D721Med (cell line): ENCODE data around the gene GRID2.
"Not testable (repeated sequence)": the region's sequence is repeated elsewhere in the genome, so short reads cannot be mapped to it uniquely, and the experiment has no call there.

Experiments used
- DNase-seq: peaks from one replicate; pipeline ENCODE4 v3.0.0; 2011; ENCODE audit warnings: low spot score; ENCODE audit not compliant: insufficient read length
- FAIRE-seq: peaks from 2 replicates; lab custom pipeline; 2011; peaks lifted over from hg19 to GRCh38; lab: Jason Lieb, UNC
- TF ChIP-seq, protein P1 (sequence below): IDR thresholded peaks from 2 replicates; pipeline ENCODE4 v1.5.1; 2012; ENCODE audit warnings: mild to moderate bottlenecking, control low read depth; ENCODE audit not compliant: insufficient read depth; ENCODE audit errors: missing control alignments

The GRID2 gene

DNA sequence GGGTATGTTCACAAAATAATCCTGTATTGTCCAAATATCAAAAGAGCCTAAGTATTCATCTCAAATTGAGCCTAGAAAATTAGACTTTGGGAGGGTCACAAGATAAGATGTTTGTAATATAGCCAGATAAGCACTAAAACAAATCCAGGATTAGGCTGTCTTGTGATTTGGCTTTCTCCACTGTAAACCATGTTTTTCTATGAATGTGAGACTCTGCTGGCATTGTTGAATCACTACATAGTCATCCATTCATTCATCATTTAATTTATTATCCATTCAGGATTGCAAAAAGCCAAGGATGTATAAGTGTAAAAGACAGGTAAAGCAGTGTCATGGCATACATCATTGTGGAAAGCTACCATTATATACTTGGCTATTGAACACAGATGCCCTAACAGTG is 148.0 kb downstream of the GRID2 start:
- TF ChIP-seq, protein P1, sequence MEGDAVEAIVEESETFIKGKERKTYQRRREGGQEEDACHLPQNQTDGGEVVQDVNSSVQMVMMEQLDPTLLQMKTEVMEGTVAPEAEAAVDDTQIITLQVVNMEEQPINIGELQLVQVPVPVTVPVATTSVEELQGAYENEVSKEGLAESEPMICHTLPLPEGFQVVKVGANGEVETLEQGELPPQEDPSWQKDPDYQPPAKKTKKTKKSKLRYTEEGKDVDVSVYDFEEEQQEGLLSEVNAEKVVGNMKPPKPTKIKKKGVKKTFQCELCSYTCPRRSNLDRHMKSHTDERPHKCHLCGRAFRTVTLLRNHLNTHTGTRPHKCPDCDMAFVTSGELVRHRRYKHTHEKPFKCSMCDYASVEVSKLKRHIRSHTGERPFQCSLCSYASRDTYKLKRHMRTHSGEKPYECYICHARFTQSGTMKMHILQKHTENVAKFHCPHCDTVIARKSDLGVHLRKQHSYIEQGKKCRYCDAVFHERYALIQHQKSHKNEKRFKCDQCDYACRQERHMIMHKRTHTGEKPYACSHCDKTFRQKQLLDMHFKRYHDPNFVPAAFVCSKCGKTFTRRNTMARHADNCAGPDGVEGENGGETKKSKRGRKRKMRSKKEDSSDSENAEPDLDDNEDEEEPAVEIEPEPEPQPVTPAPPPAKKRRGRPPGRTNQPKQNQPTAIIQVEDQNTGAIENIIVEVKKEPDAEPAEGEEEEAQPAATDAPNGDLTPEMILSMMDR: no peak
- FAIRE-seq (no peak), DNase-seq (no peak)

DNA sequence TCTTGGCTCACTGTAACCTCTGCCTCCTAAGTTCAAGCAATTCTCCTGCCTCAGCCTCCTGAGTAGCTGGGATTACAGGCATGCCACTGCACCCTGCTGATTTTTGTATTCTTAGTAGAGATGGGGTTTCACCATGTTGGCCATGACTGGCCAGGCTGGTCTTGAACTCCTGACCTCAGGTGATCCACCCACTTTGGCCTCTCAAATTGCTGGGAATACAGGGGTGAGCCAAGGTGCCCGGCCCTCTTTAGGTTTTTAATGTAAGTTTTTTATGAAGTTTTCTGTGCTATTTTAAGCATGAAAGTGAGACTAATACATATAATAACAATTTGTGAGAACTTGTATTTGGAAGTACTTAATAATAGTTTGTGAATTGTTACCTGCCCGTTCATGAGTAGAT is 148.6 kb downstream of the GRID2 start:
- DNase-seq, FAIRE-seq: not testable (repeated sequence)

DNA sequence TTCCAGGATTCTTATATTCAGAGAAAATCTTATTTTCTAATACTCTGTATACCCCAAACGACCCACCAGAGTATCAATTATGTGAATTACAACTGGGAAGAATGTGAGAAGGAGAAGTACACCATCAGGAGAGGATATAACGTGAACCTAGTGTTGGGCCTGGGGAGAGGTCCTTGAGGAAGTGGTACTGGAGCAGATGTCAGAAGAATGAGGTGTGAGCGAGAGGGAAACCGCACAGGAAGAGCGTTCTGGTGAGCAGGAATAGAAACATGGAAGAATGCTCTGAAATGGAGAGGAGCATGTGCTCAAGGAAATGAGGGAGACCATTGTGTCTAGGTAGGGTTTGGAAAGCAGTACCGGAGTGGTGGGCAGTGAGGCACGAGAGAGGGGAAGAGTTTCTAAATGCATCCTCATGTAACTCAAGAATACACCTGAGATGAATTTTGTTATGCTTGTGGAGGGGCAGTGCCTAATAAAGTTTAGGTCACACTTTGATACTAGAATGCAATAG is 151.6 kb downstream of the GRID2 start:
- DNase-seq (no peak), FAIRE-seq (no peak)
- TF ChIP-seq, protein P1: no peak

DNA sequence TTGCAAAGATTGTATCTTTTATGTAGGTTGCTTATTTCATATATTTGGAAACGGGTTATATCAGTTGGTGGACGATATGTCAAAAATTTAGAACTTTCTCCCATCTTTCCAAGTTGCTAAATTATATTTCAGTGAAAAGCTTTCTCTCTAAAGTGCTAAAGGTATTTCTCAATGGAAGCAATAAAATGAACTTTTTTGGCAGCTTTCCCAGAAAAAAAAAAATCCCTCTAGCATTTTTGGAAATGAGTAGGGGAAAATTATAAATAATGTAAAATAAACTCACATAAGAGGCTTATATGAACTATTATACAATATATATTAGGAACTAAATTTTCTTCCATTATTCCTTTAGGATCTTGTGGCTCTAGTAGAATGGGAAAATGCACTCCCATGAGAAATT is 152.2 kb downstream of the GRID2 start:
- no peak for DNase-seq
- TF ChIP-seq, protein P1: no peak
- no peak for FAIRE-seq

DNA sequence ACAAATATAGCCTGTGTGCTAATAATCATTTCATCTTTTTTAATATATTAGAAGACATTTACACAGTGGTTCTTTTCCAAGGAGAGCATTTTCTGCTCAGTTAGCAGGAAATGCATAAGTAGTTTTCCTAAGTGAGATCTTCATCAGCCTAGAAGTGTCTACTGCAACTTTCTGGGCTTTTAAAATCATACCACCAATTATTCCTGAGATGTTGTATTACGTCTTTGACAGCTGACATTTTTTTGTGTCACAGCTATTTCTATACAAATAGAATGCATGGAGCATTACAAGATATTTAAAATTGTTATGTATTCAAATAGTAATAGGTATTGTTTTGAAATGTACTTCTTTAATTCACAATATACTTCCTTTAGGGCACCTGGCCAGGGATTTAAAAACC is 158.0 kb downstream of the GRID2 start:
- FAIRE-seq: no peak
- DNase-seq: no peak
- TF ChIP-seq, protein P1: no peak

DNA sequence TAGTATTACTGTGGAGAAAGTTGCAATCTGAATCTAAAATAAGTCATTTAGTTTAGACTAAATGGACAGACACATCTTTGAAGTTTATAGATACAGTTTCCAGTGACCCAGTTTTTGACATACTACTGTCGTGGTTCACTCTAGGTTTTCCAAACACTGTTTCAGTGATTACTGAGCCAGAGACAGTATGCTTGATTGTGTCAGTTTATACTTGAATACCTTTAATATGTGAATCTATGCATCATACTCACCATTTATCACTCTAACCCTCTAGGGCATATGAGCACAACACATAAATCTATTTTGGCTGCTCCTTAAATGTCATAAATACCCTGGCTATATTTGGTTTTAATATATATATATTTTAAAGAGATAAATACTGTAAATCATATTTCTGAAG is 173.5 kb downstream of the GRID2 start:
- FAIRE-seq (no peak), DNase-seq (no peak)
- TF ChIP-seq, protein P1: no peak

DNA sequence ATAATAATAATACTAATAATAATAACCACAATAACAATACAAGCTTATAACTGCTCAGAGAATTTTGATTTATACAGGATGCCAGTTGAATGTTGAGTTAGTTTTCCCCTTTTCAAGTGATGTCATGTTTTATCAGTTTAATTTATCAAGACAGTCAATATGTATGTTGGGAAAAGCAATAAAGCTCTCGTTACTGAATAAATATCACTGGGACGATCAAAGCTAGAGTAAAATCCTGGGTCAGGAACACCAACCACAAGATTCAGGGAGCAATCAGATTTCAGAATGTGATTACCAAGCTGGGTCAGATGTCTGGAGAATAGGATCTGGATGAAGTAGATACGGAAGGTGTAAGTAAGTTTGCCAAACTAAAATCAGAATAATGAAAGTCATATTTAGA is 179.6 kb downstream of the GRID2 start:
- TF ChIP-seq, protein P1: no peak
- FAIRE-seq (no peak), DNase-seq (no peak)

DNA sequence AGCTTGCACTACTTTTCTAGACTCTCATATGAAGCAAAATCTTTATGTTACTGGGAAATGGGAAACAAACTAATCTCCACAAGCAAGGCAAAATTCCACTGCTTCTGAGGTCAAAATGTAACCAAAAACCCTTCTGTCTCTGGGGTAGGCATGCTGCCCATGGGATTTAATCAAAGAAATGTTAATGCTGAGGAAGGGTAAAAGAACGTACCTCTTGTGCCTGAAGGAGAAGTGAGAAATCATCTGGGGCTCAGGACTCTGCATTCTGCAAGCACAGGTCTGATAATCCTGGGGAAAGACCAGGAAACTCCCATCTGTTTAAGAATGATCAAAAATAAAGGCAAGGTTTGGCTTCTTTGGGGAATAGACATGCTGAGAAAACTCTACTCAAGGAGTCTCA is 184.7 kb downstream of the GRID2 start:
- no peak for FAIRE-seq

More for the DNA sequence above, 184.7 kb downstream of the GRID2 start:
- no peak for DNase-seq
- TF ChIP-seq, protein P1: no peak
